Chondrocyte (in vitro differentiated cells): ENCODE measurements around the gene DDX41. TPM values are rescaled to one million over a fixed set of nuclear protein-coding genes. Genes with fewer than 3 reads are reported as not detected.
A peak's percentile ranks its signal among the peaks of the same experiment; 100 is the strongest.

Experiments
- DNase-seq: peaks from one replicate; pipeline ENCODE4 v3.0.0; 2021; ENCODE audit warnings: mixed read lengths, low spot score
- H3K27ac Mint-ChIP-seq: one replicate; pipeline ENCODE4 v1.8.0; 2021; ENCODE audit warnings: mild to moderate bottlenecking, moderate library complexity, mixed read lengths; ENCODE audit not compliant: unreplicated experiment
- H3K27me3 Mint-ChIP-seq: 2 replicates; pipeline ENCODE4 v1.8.0; 2021; ENCODE audit warnings: low read depth, mixed read lengths
- H3K36me3 Mint-ChIP-seq: 2 replicates; pipeline ENCODE4 v1.8.0; 2021; ENCODE audit warnings: low read depth, mixed read lengths
- H3K4me1 Mint-ChIP-seq: 2 replicates; pipeline ENCODE4 v1.8.0; 2021; ENCODE audit warnings: low read depth, mild to moderate bottlenecking, mixed read lengths
- H3K4me3 Mint-ChIP-seq: one replicate; pipeline ENCODE4 v1.8.0; 2021; ENCODE audit warnings: mild to moderate bottlenecking, moderate library complexity, mixed read lengths; ENCODE audit not compliant: unreplicated experiment
- H3K9me3 Mint-ChIP-seq: 2 replicates; pipeline ENCODE4 v1.8.0; 2021; ENCODE audit warnings: low read depth, mixed read lengths
- total RNA-seq: library from RNA; stranded (reverse); gene quantifications from 3 replicates; pipeline ENCODE4 v1.2.1, GENCODE V29; 2021
- TF ChIP-seq, protein P1 (sequence below): fragments of 200-600 bp; sonication (generic); IDR thresholded peaks from 2 replicates; pipeline ENCODE4 v1.5.0; 2021; ENCODE audit warnings: antibody characterized with exemption, mild to moderate bottlenecking, moderate library complexity

DDX41 gene
- total RNA-seq, 1 donor from 2014 or later: 78.6 TPM

DNA sequence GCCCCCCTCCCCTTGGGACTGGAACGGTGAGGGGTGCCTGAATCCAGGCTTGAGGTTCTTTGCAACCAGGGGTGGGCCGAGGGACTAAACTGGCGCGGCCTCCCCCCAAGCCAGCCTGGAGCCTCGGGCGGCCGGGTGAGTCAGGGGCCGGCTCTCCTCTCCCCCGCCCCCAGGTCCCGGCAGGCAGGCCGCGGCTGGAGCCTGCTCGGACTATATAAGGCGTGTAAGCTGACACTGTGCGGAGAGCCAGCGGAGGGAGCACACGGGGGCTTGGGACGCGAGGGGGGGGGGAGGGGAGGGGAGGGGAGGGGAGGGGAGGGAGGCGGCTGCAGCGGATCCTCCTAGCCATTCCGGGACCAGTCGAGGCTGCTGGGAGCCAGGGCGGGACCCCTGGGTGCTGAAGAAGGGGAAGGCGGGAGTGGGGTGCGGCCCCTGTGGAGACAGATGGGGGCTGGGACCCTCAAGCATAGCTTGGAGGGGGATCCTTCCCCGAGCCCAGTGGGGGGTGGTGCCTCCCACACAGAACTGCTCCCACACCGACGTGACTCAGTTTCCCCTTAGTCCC, 20.0 kb downstream of the DDX41 start:
- Mint-ChIP-seq H3K27me3 (no peaks in the 10 kb centered on the region), H3K27ac (peak overlapping the region; percentile 91), H3K4me1 (peaks cover 70% of the 10 kb centered on the region), H3K9me3 (no peaks in the 10 kb centered on the region), H3K4me3 (peak overlapping the region; percentile 89), H3K36me3 (peaks cover 10% of the 10 kb centered on the region)
- no peak for DNase-seq
- TF ChIP-seq, protein P1, sequence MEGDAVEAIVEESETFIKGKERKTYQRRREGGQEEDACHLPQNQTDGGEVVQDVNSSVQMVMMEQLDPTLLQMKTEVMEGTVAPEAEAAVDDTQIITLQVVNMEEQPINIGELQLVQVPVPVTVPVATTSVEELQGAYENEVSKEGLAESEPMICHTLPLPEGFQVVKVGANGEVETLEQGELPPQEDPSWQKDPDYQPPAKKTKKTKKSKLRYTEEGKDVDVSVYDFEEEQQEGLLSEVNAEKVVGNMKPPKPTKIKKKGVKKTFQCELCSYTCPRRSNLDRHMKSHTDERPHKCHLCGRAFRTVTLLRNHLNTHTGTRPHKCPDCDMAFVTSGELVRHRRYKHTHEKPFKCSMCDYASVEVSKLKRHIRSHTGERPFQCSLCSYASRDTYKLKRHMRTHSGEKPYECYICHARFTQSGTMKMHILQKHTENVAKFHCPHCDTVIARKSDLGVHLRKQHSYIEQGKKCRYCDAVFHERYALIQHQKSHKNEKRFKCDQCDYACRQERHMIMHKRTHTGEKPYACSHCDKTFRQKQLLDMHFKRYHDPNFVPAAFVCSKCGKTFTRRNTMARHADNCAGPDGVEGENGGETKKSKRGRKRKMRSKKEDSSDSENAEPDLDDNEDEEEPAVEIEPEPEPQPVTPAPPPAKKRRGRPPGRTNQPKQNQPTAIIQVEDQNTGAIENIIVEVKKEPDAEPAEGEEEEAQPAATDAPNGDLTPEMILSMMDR: no peak

DNA sequence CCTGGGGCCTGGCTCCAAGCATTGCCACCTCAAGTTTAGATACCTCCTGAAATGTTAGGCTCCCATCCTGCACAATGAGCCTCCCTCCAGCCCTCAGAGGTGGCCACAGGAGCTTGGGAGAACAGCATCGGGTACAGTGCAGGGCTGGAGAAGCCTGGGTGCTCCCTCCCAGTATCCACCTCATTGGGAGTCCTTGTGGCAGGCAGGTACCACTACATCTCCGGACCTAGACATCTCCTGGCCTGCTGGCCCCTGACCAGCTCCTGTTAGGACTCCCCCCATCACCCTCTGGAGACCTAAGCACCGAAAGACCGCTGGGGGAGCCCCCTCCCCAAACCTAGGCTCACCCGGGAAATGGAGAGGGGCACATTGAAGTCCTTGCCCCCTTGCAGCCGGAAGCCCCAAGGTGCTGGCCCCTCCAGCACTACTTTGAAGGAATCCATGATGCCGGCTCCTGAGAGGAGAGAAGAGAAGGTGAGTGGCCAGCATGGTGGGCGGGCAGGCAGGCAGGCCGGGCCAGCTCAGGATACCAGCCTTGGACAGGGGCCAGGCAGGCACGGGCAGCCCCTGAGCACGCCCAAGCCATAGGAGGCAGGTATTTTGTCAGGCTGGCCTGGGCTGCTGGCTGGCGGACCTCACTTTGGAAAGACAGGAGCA, 20.6 kb downstream of the DDX41 start:
- H3K36me3 Mint-ChIP-seq: peaks cover 12% of the 10 kb centered on the region
- TF ChIP-seq, protein P1: peak; percentile 70
- peaks cover 73% of the 10 kb centered on the region for H3K4me1 Mint-ChIP-seq

DNA sequence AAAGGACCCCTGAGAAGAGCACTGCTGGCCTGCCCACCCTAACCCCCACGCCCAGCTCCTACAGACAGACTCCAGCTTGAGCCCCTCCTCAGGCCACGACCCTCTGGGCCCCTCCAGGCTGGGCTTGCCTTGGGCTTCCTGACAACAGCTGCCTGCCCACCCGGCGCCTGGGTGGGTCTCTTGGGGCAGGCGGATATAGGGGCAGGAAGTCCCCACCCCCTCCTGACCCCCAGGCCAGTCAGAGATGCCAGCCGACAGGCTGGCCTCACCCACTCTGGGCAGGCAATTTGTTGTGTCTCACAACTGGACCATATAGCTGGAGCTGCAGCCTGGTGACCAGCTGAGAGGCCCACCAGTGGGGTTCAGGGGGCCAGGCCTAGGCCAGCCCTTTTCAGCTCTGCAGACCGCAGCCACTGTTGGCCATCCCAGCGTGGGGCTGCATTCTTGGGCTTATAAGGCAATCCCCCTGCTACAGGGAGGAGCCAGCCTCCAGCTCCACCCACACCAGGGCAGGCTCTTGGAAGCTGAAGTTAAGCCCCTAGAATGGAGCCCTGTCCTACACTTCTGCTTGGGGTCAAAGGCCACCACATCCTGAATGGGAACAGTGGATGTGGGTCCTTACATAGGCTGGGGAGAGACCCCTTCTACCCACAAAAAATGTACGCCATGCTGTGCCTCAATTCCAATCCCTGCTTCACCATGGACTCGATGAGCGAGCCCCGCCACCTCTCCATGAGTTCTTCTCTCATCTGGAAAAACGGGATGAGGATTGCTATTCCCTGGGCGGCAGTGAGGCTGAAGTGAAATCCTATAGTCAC, 21.3 kb downstream of the DDX41 start:
- Mint-ChIP-seq H3K27me3 (no peaks in the 10 kb centered on the region), H3K4me3 (peak overlapping the region; percentile 89), H3K36me3 (peaks cover 15% of the 10 kb centered on the region), H3K27ac (peak overlapping the region; percentile 91), H3K4me1 (peaks cover 76% of the 10 kb centered on the region), H3K9me3 (no peaks in the 10 kb centered on the region)
- no peak for DNase-seq
- TF ChIP-seq, protein P1: peak; percentile 48

More for the DNA sequence above, 20.6 kb downstream of the DDX41 start:
- Mint-ChIP-seq H3K4me3 (peak overlapping the region; percentile 89), H3K9me3 (no peaks in the 10 kb centered on the region), H3K27me3 (no peaks in the 10 kb centered on the region), H3K27ac (peak overlapping the region; percentile 91)
- no peak for DNase-seq

DNA sequence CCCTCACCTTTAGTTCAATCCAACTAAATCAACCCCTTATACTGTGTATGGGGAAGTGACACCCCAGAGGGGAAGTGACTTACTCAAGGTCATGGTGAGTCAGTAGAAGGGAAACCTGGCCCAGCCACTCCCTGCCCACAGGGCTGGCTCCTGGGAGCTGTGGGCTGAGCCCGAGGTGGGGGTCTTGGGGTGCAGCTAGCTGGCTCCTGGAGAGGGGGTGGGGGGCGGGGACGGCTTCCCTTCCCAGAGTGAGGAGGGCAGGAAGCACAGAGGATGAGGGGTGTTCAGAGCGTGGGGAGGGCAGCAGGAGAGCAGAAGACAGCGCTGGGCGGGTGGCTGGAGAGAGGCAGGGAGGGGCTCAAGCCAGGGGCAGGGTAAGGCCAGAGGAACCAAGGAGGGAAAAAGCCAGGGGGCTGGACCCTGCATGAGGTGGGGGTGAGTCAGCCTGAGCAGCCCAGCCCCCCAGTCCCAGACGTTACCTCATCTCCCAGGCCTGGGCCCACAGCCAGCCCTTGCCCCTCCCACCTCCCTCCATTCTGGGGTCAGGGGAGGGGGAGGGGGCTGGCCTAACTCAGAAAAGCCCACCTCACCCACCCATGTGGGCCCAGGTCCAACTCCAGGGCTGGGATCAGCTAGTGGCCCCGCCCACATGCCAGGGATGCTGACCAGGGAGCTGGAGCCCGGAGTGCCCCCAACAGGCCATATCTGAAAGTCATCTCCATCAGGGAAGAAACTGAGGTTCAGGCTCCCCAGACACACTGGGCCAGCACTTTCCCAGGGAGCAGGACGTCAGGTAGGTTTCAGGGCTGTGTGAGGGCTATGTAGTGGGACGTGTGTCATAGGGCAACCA, 22.2 kb downstream of the DDX41 start:
- no peak for DNase-seq
- Mint-ChIP-seq H3K4me3 (peak overlapping the region; percentile 89), H3K27ac (peak overlapping the region; percentile 91), H3K9me3 (no peaks in the 10 kb centered on the region), H3K36me3 (peaks cover 19% of the 10 kb centered on the region), H3K27me3 (no peaks in the 10 kb centered on the region), H3K4me1 (peaks cover 73% of the 10 kb centered on the region)
- TF ChIP-seq, protein P1: peak; percentile 78
